Activated CD4-positive, alpha-beta T cell treated with anti-CD3 and anti-CD28 coated beads, Interleukin-2, amount 50 U/mL, for 1 hour (primary cell): ENCODE data around the gene ROBO1.
"Not testable (repeated sequence)": the region's sequence is repeated elsewhere in the genome, so short reads cannot be mapped to it uniquely, and the experiment has no call there.

Experiments
- DNase-seq: peaks from one replicate; pipeline ENCODE4 v3.0.0-alpha.2; 2020

ROBO1 gene

GRCh38 chr3:79767905-79768267 is at the start of gene ROBO1:
ROBO1 (minus strand) TSS chr3:79767998.
- no peak for DNase-seq

GRCh38 chr3:79817224-79817623 is 49.4 kb upstream of the ROBO1 start:
- no peak for DNase-seq

GRCh38 chr3:79815478-79815877 is 47.7 kb upstream of the ROBO1 start:
- DNase-seq, result no peak

GRCh38 chr3:79810581-79810980 is 42.8 kb upstream of the ROBO1 start:
- no peak for DNase-seq

DNA sequence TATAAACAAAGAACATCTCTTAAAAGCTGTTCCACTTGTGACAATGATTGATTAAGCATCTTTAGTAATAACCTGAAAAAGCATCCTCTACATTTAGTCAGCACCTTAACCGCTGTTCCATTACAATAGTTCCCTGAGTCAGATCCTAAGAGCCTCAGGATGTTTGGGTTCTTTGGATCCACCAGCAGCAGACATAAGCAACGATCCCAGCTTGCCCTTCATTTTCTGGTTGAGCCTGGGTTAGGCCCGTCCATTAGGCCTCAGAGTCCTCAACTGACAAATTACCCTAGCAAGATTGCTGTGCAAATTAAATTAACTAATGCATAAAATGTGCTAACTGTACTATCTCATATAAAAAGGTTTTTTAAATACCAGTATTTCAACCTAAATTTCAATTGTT is 42.3 kb upstream of the ROBO1 start:
- no peak for DNase-seq

- no peak for DNase-seq
Measured at GRCh38 chr3:79809106-79809505, 41.3 kb upstream of the ROBO1 start.

- no peak for DNase-seq
Measured at GRCh38 chr3:79808515-79808914, 40.7 kb upstream of the ROBO1 start.

GRCh38 chr3:79790177-79790576 is 22.4 kb upstream of the ROBO1 start:
- DNase-seq, result not testable (repeated sequence)

DNA sequence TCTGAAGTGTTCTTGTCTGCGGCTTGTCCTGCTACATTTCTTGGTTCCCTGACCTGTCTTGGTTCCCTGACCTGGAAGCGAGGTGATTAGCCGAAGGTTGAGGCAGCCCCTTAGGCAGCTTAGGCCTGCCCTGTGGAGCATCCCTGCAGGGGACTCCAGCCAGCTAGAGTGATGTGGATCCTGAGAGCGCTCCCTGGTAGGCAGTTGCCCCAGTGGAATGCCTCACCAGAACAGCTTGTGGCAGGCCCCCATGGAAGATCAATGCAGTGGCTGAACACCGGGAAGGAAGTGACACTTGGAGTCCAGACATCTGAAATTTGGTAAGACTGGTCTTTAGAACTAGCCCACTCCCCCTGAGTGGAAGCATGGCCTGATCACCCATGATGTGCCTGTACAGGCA is 5.5 kb upstream of the ROBO1 start:
- DNase-seq, result no peak

GRCh38 chr3:79769229-79769628 is 1.4 kb upstream of the ROBO1 start:
- DNase-seq, result no peak

DNA sequence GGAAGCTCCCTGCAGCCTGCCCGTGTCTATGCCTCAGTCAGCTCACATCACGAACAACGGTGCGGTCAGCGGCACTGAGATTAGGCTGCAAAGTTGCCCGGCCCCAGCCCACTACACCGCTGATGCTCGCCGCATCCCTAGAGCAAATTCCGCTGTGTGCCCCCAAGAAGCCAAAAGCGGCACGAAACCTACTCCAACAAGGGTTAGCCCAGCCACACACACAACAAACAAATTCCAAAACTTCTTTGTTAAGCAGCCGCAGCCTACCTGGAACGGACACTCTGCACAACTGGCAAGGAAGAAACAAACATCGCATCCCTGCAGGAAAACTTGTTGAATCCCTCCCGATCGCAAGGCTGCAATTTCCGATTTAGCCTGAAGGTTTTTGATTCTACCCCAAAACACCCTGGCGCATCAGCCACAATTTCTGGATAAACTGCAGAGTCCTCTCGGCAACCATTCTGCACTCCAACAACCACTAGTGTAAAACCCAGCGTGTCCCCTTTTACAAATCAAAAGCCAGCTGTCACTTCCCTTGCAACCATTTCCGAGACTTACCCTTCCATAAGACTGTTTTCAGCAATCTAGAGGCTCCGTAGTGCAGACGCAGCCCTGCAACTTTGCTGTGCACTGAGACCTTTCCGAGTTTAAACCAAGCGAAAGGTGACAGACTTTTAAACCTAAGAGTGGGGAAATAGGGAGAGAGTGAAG is 449 bp downstream of the ROBO1 start:
- DNase-seq, result no peak

DNA sequence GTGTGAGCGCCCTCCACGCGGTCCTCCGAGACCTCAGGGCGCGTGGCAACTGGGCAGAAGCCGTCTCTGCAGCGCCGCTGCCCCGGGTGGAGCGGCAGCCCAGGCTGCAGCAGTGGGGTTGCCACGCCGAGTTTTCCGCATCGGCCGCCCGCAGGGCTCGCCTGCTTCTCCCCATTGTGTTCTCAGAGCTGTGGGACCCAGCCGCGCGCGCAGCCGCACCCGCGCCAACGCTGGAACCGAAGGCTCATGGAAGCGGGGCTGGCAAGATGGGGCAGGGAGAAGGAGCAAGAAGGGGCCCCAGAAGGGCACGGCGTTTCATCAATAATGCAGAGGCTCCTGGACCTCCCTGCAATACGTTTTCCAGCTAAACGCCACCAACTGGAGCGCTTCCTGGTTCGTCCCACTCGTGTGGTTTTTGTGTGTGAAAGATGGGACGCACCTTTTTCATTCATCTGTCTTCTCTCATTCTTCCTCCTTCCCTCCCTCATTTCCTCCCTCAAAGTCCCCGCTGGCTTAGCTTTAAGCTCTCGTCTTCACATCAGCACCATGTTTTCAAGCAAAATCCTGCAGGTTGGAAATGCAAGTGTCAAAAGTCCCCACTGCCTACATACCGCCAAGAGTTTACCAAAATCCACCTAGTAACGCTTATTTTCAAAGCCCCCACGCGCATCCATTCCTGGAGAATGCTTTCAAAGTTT is 1.2 kb downstream of the ROBO1 start:
- DNase-seq, result no peak

- DNase-seq, result no peak
Measured at GRCh38 chr3:79765911-79766310, 1.9 kb downstream of the ROBO1 start.

DNA sequence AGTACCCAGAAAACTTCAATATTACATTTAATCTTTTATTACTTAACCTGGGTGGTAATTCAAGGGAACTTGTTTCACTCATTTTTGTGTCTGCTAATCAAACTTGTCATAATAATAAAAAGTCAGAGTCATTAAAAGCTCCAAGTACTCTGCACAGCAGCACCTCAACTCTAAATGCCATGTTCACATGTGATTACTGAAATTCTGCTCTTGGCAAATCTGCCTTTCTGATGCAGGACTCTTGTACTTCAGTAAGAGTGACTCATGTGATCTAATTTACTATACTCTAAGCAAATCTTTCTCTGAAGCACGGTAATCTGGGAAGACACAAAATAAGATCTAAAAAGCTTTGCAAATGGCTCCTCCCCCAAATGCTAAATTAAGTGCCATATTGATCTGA is 6.4 kb downstream of the ROBO1 start:
- DNase-seq, result no peak

DNA sequence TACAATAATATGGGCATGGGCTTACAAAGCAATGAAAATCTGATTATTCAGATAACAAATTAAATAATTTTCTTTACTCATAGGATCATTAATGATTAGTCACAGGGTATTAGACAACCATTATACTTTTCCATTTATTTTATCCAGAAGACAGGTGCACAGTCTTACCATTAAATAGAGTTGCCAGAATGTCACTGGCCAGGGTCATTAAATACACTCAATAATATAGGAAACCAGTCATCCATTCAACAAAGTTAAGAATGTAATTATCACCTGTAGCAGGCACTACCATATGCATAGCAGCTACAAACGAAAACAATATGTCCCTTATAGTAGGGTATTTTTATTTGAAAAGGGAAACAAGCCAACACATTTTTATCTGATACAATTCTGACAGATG is 16.1 kb downstream of the ROBO1 start:
- no peak for DNase-seq

- no peak for DNase-seq
Measured at GRCh38 chr3:79737530-79737929, 30.3 kb downstream of the ROBO1 start.

DNA sequence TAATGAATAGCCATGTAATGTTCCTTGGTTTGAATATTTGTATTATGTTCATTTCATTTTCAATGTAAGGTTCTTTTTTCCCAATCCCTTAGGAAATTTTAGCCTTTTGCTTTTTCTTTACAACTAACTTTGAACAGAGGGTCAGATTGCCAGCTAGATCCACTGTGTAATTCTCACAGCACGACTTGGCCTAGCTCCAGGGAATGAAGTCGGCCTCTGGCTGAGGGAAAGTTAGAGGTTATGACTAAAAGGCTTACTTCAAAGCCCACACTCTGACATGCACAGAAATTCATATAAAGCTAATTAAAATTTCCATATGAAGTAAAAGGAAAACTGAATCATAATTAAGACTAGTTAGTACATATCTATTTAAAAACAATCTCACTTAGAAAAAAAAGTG is 38.7 kb downstream of the ROBO1 start:
- DNase-seq, result no peak

DNA sequence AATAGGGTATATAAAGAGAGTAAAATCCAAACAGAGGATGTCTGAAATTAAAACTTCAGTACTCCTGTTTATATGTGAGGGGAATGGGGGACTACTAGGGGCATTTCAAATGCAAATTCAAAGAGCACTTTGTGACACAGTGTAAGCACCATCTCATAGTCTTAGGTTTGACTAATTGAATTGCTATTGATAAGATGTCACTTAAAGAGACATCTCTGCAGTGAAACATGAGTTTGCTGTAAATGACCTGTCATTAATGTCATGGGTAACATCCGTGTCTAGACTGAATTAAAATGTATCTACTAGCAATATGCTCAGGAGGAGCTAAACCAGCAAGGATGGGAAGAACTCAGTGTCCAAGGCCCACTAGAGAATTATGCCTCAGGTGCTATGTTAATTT is 41.0 kb downstream of the ROBO1 start:
- no peak for DNase-seq

DNA sequence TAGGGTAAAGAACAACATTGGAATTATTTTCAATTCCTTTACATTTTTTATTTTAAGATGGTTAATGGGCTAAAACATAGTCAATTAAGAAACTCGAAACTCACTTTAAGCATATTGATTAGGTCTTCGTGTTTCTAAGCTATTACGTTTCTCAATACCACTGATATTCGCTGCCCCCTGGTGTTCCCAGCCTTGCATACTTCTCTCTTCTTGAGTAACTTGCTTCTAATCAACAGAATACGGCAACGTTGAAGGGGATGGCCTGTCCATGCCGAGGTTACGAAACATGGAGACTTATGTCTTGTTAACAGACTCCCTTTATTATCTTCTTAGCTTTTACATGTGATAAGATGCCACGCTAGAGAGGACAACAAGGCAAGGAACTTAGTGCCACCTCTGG is 43.6 kb downstream of the ROBO1 start:
- no peak for DNase-seq

DNA sequence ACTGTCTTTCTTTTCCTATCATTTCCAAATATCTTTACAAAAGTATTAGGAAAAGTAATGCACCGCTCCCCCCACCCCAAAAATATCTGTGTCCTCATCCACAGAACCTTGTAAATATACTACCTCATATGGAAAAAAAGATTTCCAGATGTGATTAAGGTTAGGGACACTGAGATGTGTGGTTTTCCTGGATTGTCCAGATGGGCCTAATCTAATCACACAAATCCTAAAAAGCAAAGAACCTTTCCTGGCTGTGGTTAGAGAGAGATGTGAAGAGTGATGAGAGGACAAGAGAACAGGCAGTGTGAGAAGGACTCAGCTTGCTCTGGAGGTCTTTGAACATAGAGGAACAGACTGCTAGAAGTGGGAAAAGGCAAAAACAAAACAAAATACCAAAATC is 77.7 kb downstream of the ROBO1 start:
- DNase-seq, result no peak

DNA sequence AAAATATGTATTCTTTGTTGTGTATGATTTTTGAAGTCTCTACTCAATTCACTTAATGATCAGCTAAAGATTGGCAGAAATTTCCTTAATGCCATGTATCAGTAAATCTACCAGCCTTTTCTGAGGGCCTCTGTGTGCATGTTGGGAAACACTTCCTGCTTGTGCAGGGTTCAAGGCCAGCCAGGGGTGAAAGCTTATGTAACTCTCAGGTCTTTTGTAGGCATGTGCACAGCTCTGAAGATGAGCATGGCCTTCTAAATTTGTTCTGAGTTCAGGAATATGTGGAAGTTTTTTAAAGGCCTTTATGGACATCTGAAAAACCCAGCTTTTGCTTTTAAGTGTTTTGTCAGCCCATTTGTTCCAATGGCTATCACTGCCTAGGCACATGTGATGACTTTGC is 82.7 kb downstream of the ROBO1 start:
- DNase-seq, result no peak

DNA sequence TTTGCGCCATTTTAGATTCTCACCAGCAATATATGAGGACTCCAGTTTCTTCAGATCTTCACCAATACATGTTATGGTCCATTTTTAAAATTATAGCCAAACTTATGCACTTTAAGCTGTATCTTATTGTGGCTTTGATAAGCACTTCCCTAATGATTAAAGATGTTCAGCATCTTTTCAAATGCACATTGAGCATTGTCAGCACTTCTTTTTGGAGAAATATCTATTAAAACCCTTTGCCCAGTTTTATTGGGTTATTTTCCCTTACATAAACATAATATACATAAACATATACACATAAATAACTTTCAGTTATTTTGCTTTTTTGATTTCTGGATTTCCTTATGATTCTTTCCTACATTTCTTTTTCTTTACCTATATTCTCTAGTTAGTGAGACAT is 83.8 kb downstream of the ROBO1 start:
- no peak for DNase-seq

- DNase-seq, result no peak
Measured at GRCh38 chr3:79672731-79673130, 95.1 kb downstream of the ROBO1 start.

DNA sequence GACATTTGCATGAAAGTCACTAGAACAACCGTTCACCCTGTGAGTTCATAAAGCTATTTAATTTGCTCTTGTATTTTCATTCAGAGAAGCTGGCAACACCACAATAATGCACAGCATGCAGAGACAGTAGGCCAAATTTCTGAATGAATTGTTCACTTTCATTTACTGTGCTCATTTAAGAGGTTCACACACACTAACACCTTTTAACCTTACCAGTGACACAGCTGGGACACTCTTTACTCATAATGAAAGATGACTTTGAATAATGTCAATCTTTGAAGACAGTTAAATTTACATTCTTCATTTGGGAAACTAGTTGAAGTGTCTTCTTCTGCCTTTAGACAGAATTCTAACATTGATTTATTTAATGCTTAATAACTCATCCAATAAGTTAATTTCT is 95.7 kb downstream of the ROBO1 start:
- no peak for DNase-seq

GRCh38 chr3:79670178-79670577 is 97.6 kb downstream of the ROBO1 start:
- no peak for DNase-seq
